IMR-90 (cell line): ENCODE measurements around the gene BSPH1. TPM values are rescaled to one million over a fixed set of nuclear protein-coding genes. Genes with fewer than 3 reads are reported as not detected.
"Not testable (repeated sequence)": the region's sequence is repeated elsewhere in the genome, so short reads cannot be mapped to it uniquely, and the experiment has no call there.

Source experiments
- ATAC-seq: fragments of 200-7000 bp; cut with Tn5 transposase; 2 replicates; pipeline ENCODE4 v1.9.1; 2020; ENCODE audit warnings: low read depth, mild to moderate bottlenecking, moderate library complexity
- BruUV-seq: library from RNA; stranded (reverse); fragments of 400-500 nt; replicated peaks from 2 replicates; lab custom pipeline; 2021; lab: Mats Ljungman, UMichigan
- CTCF ChIA-PET: fragments of 300-600 bp; formaldehyde crosslinking; extraction: SDS; loops from one replicate; lab custom pipeline; 2021; ENCODE audit warnings: antibody characterized with exemption; lab: Yijun Ruan, JAX
- POLR2A ChIA-PET: fragments of 300-600 bp; sonication (Branson Sonifier 250); formaldehyde crosslinking; loops from one replicate; lab custom pipeline; 2022; ENCODE audit warnings: antibody characterized with exemption; ENCODE audit not compliant: unreplicated experiment; lab: Charles Lee
- DNase-seq: peaks from one replicate; pipeline ENCODE4 v3.0.0; 2013
- H2AFZ ChIP-seq: replicated peaks from 2 replicates; pipeline ENCODE3; 2013; ENCODE audit warnings: low read length, mild to moderate bottlenecking; ENCODE audit not compliant: poor library complexity
- H2AK5ac ChIP-seq: 2 replicates; pipeline ENCODE4 v1.6.1; 2013; ENCODE audit warnings: low read depth, low read length, inconsistent platforms
- H2AK9ac ChIP-seq: replicated peaks from 2 replicates; pipeline ENCODE3; 2013; ENCODE audit warnings: mild to moderate bottlenecking, low read depth, low read length, moderate library complexity; ENCODE audit not compliant: poor library complexity
- H2BK120ac ChIP-seq: 2 replicates; pipeline ENCODE4 v1.6.1; 2013; ENCODE audit warnings: low read depth, low read length, inconsistent platforms
- H2BK15ac ChIP-seq: 3 replicates; pipeline ENCODE4 v1.6.1; 2013; ENCODE audit warnings: low read depth, low read length, inconsistent platforms
- H2BK20ac ChIP-seq: 2 replicates; pipeline ENCODE4 v1.6.1; 2013; ENCODE audit warnings: low read depth, mild to moderate bottlenecking, inconsistent platforms, low read length, moderate library complexity
- H2BK5ac ChIP-seq: 2 replicates; pipeline ENCODE4 v1.6.1; 2013; ENCODE audit warnings: mild to moderate bottlenecking, low read depth, low read length, inconsistent platforms; ENCODE audit not compliant: poor library complexity, severe bottlenecking
- H3K14ac ChIP-seq: replicated peaks from 2 replicates; pipeline ENCODE4 v1.6.1; 2013; ENCODE audit warnings: low read depth, low read length, inconsistent platforms
- H3K18ac ChIP-seq: 2 replicates; pipeline ENCODE4 v1.6.1; 2013; ENCODE audit warnings: low read depth, low read length, control low read depth
- H3K23ac ChIP-seq: 2 replicates; pipeline ENCODE4 v1.6.1; 2013; ENCODE audit warnings: low read depth, low read length, inconsistent platforms
- H3K27ac ChIP-seq: 2 replicates; pipeline ENCODE4 v1.5.1; 2013; ENCODE audit warnings: mild to moderate bottlenecking, control low read depth, low read length; ENCODE audit not compliant: insufficient read depth
- H3K27me3 ChIP-seq: 2 replicates; pipeline ENCODE4 v1.6.1; 2013; ENCODE audit warnings: low read length; ENCODE audit not compliant: control insufficient read depth, insufficient read depth
- H3K36me3 ChIP-seq: 2 replicates; pipeline ENCODE4 v1.6.1; 2013; ENCODE audit warnings: low read length, mixed read lengths; ENCODE audit not compliant: control insufficient read depth, insufficient read depth
- H3K4ac ChIP-seq: 2 replicates; pipeline ENCODE4 v1.6.1; 2013; ENCODE audit warnings: low read depth, low read length, inconsistent platforms
- H3K4me1 ChIP-seq: 2 replicates; pipeline ENCODE4 v1.6.1; 2013; ENCODE audit warnings: low read length, mixed read lengths; ENCODE audit not compliant: control insufficient read depth, insufficient read depth
- H3K4me2 ChIP-seq: 2 replicates; pipeline ENCODE4 v1.6.1; 2013; ENCODE audit warnings: low read depth, mild to moderate bottlenecking, control low read depth, low read length, moderate library complexity
- H3K4me3 ChIP-seq: 2 replicates; pipeline ENCODE4 v1.5.1; 2013; ENCODE audit warnings: low read depth, mild to moderate bottlenecking, control low read depth, low read length, moderate library complexity; ENCODE audit not compliant: insufficient read depth
- H3K56ac ChIP-seq: 2 replicates; pipeline ENCODE4 v1.6.1; 2013; ENCODE audit warnings: low read length, inconsistent platforms; ENCODE audit not compliant: insufficient read depth; ENCODE audit errors: extremely low read depth
- H3K79me1 ChIP-seq, 2 experiments: 2 replicates each; pipeline ENCODE4 v1.6.1; 2013; ENCODE audit warnings: low read length in 2 of 2, inconsistent platforms in 1 of 2, low read depth in 1 of 2
- H3K9ac ChIP-seq: 2 replicates; pipeline ENCODE4 v1.6.1; 2013; ENCODE audit warnings: low read depth, low read length, control low read depth
- H3K9me1 ChIP-seq: 2 replicates; pipeline ENCODE4 v1.6.1; 2013; ENCODE audit warnings: low read length, inconsistent platforms; ENCODE audit not compliant: insufficient read depth
- H3K9me3 ChIP-seq: 2 replicates; pipeline ENCODE4 v1.6.1; 2013; ENCODE audit warnings: low read length; ENCODE audit not compliant: control insufficient read depth, insufficient read depth
- H4K20me1 ChIP-seq: 2 replicates; pipeline ENCODE4 v1.6.1; 2013; ENCODE audit warnings: low read length, inconsistent platforms; ENCODE audit not compliant: insufficient read depth
- H4K5ac ChIP-seq: 2 replicates; pipeline ENCODE4 v1.6.1; 2013; ENCODE audit warnings: mild to moderate bottlenecking, low read depth, low read length, control low read depth
- H4K8ac ChIP-seq, 2 experiments: 2 replicates each; pipeline ENCODE4 v1.6.1; 2013; ENCODE audit warnings: low read depth in 2 of 2, low read length in 2 of 2, control low read depth in 1 of 2, inconsistent platforms in 1 of 2
- H4K91ac ChIP-seq: 2 replicates; pipeline ENCODE4 v1.6.1; 2013; ENCODE audit warnings: low read depth, low read length, inconsistent platforms; ENCODE audit not compliant: insufficient read depth
- WGBS, 2 experiments: methylation state at CpG; one replicate each; pipeline versions ENCODE4 v1.1.5 to v1.1.7; 2013; ENCODE audit warnings: missing lambda C conversion rate in 2 of 2; ENCODE audit not compliant: insufficient read length in 1 of 2; ENCODE audit errors: extremely low coverage in 2 of 2; 5-methylcytosine and 5-hydroxymethylcytosine counted together
- dilution Hi-C: fragments of 300-500 bp; cut with HindIII; formaldehyde crosslinking; loops from one replicate; pipeline ENCODE4 v1.14.3; 2018; ENCODE audit warnings: low sequenced_read_pairs; ENCODE audit not compliant: unreplicated experiment
- in situ Hi-C: fragments of 300-500 bp; cut with MboI; formaldehyde crosslinking; loops from 3 replicates; pipeline ENCODE4 v1.14.3; 2019; ENCODE audit warnings: low sequenced_read_pairs, inconsistent platforms, mixed read lengths
- intact Hi-C: fragments of 100-400 bp; cut with micrococcal nuclease; formaldehyde crosslinking; loops from 2 replicates; pipeline ENCODE4 v1.10.0; 2022
- polyA plus RNA-seq, 3 experiments: library from polyadenylated mRNA; depleted of rRNA; stranded (reverse); fragments of >200 nt; gene quantifications; 2 replicates each; pipeline ENCODE4 v1.2.3, GENCODE V29; 2012; ENCODE audit warnings: low replicate concordance in 1 of 3
- total RNA-seq: library from RNA; depleted of rRNA; stranded (reverse); fragments of >200 nt; gene quantifications from 2 replicates; pipeline ENCODE4 v1.2.3, GENCODE V29; 2012

The BSPH1 gene
- total and polyA plus RNA-seq, 2 of the 4 experiments (the other 2 are of a cell fraction), result not detected

GRCh38 chr19:47952132-47952531 lies 39.8 kb downstream of the BSPH1 start:
- H3K4me1 ChIP-seq, H4K8ac ChIP-seq, H3K36me3 ChIP-seq, in situ Hi-C loops, ATAC-seq, H2AK5ac ChIP-seq, H3K9ac ChIP-seq, H2BK120ac ChIP-seq, H3K27me3 ChIP-seq, H3K18ac ChIP-seq, H3K79me1 ChIP-seq, H2AFZ ChIP-seq, H3K9me1 ChIP-seq, intact Hi-C loops, H4K5ac ChIP-seq, H2BK5ac ChIP-seq, BruUV-seq, H2BK20ac ChIP-seq, dilution Hi-C loops, H3K56ac ChIP-seq, H3K4me2 ChIP-seq, H3K23ac ChIP-seq, H4K91ac ChIP-seq, POLR2A ChIA-PET, H4K20me1 ChIP-seq, CTCF ChIA-PET, H3K4me3 ChIP-seq, H2BK15ac ChIP-seq, H3K9me3 ChIP-seq, H2AK9ac ChIP-seq, H3K27ac ChIP-seq, H3K14ac ChIP-seq, H3K4ac ChIP-seq, DNase-seq: not testable (repeated sequence)
- no CpG with 5 or more reads among the region's 21 CpGs for WGBS, 2 experiments

- H2AK5ac ChIP-seq, H3K36me3 ChIP-seq, H4K20me1 ChIP-seq, DNase-seq, BruUV-seq, CTCF ChIA-PET, H2BK15ac ChIP-seq, H3K4me3 ChIP-seq, intact Hi-C loops, ATAC-seq, H3K9me3 ChIP-seq, H3K27ac ChIP-seq, H3K56ac ChIP-seq, dilution Hi-C loops, H3K9me1 ChIP-seq, H3K23ac ChIP-seq, H4K5ac ChIP-seq, H2AK9ac ChIP-seq, H3K14ac ChIP-seq, H3K4me2 ChIP-seq, H3K4me1 ChIP-seq, in situ Hi-C loops, H3K9ac ChIP-seq, H2AFZ ChIP-seq, H3K27me3 ChIP-seq, H3K4ac ChIP-seq, H2BK120ac ChIP-seq, H2BK5ac ChIP-seq, H3K18ac ChIP-seq, H2BK20ac ChIP-seq, H4K91ac ChIP-seq, POLR2A ChIA-PET, H4K8ac ChIP-seq, H3K79me1 ChIP-seq: not testable (repeated sequence)
- WGBS, 2 experiments, result no CpG with 5 or more reads among the region's 24 CpGs
Measured at GRCh38 chr19:47949852-47950521, 42.0 kb downstream of the BSPH1 start.
